PC-9 (cell line): ENCODE measurements around the gene UNC13C. TPM values are rescaled to one million over a fixed set of nuclear protein-coding genes. Genes with fewer than 3 reads are reported as not detected.

Source experiments
- BruUV-seq: library from RNA; stranded (reverse); fragments of 400-500 nt; replicated peaks from 2 replicates; lab custom pipeline; 2021; lab: Mats Ljungman, UMichigan
- CTCF ChIA-PET: fragments of 300-600 bp; sonication (Branson Sonifier 250); formaldehyde crosslinking; loops from one replicate; lab custom pipeline; 2022; ENCODE audit warnings: antibody characterized with exemption; lab: Charles Lee
- POLR2A ChIA-PET: fragments of 300-600 bp; sonication (Branson Sonifier 250); formaldehyde crosslinking; loops from one replicate; lab custom pipeline; 2022; ENCODE audit warnings: antibody characterized with exemption; ENCODE audit not compliant: unreplicated experiment; lab: Charles Lee
- DNase-seq, 2 experiments: peaks; one replicate each; pipeline versions ENCODE4 v3.0.0 to v3.0.0-alpha.2; 2015 to 2022; ENCODE audit warnings: mixed read lengths in 1 of 2
- H2AFZ ChIP-seq: fragments of 200-600 bp; sonication (generic); 2 replicates; pipeline ENCODE4 v1.8.1; 2017; ENCODE audit warnings: antibody characterized with exemption
- H3F3A ChIP-seq: fragments of 200-600 bp; sonication (generic); 2 replicates; pipeline ENCODE4 v1.8.1; 2017; ENCODE audit warnings: antibody characterized with exemption, mild to moderate bottlenecking, low read depth; ENCODE audit not compliant: insufficient read depth
- H3K27ac ChIP-seq: fragments of 200-600 bp; sonication (generic); 2 replicates; pipeline ENCODE4 v1.6.1; 2016; ENCODE audit warnings: mixed run types
- H3K27me3 ChIP-seq: fragments of 200-600 bp; sonication (generic); 2 replicates; pipeline ENCODE4 v1.6.1; 2016; ENCODE audit warnings: low read depth, mixed run types; ENCODE audit not compliant: insufficient read depth
- H3K36me3 ChIP-seq: fragments of 200-600 bp; sonication (generic); 2 replicates; pipeline ENCODE4 v1.6.1; 2016; ENCODE audit warnings: low read depth, mixed run types
- H3K4me1 ChIP-seq: fragments of 200-600 bp; sonication (generic); replicated peaks from 2 replicates; pipeline ENCODE4 v1.6.1; 2016; ENCODE audit warnings: mixed run types; ENCODE audit not compliant: insufficient read depth
- H3K4me2 ChIP-seq: fragments of 200-600 bp; sonication (generic); 2 replicates; pipeline ENCODE4 v1.6.1; 2017; ENCODE audit warnings: mixed run types
- H3K4me3 ChIP-seq: fragments of 200-600 bp; sonication (generic); 2 replicates; pipeline ENCODE4 v1.6.1; 2016; ENCODE audit warnings: mixed run types
- H3K79me2 ChIP-seq: fragments of 200-600 bp; sonication (generic); 2 replicates; pipeline ENCODE4 v1.6.1; 2017; ENCODE audit warnings: low read depth, mixed run types
- H3K9me2 ChIP-seq: fragments of 200-600 bp; sonication (generic); 2 replicates; pipeline ENCODE4 v1.8.1; 2017; ENCODE audit warnings: mild to moderate bottlenecking; ENCODE audit not compliant: insufficient read depth
- H3K9me3 ChIP-seq: fragments of 200-600 bp; sonication (generic); 2 replicates; pipeline ENCODE4 v1.8.1; 2016; ENCODE audit warnings: low read depth; ENCODE audit not compliant: insufficient read depth
- H4K20me1 ChIP-seq: fragments of 200-600 bp; sonication (generic); 2 replicates; pipeline ENCODE4 v1.8.1; 2017; ENCODE audit not compliant: insufficient read depth
- CTCF ChIP-seq: fragments of 200-600 bp; sonication (generic); conservative IDR thresholded peaks from 2 replicates; pipeline ENCODE4 v1.6.1; 2017; ENCODE audit warnings: mixed run types, antibody characterized with exemption, mild to moderate bottlenecking, moderate library complexity
- EZH2 ChIP-seq: fragments of 200-600 bp; sonication (generic); IDR thresholded peaks from 2 replicates; pipeline ENCODE4 v1.8.0; 2017; ENCODE audit warnings: antibody characterized with exemption, low read depth
- intact Hi-C: fragments of 100-400 bp; cut with micrococcal nuclease; formaldehyde crosslinking; loops from one replicate; pipeline ENCODE4 v1.10.0; 2022; ENCODE audit not compliant: unreplicated experiment
- total RNA-seq: library from RNA; stranded (reverse); gene quantifications from 2 replicates; pipeline ENCODE4 v1.2.3, GENCODE V29; 2021

The UNC13C gene
- total RNA-seq, 1 experiment from 2014 or later = not detected

GRCh38 chr15:54120949-54121463, 142.8 kb downstream of the UNC13C start:
- no TSS peak for BruUV-seq
- Histone ChIP-seq H3K9me2 (no peaks in the 10 kb centered on the region), H3K4me2 (no peak overlapping the region), H3K36me3 (no peaks in the 10 kb centered on the region), H3K79me2 (no peaks in the 10 kb centered on the region), H4K20me1 (no peaks in the 10 kb centered on the region), H3K9me3 (no peaks in the 10 kb centered on the region), H3K4me1 (no peaks in the 10 kb centered on the region), H3K4me3 (no peak overlapping the region), H2AFZ (no peak overlapping the region), H3F3A (no peaks in the 10 kb centered on the region), H3K27me3 (no peaks in the 10 kb centered on the region), H3K27ac (no peak overlapping the region)
- CTCF ChIA-PET = no interaction called here
- intact Hi-C loops = no loop called here
- POLR2A ChIA-PET = no interaction called here
- no peak for TF ChIP-seq CTCF
- TF ChIP-seq EZH2 = no peak
- DNase-seq = no peak

- no peak for DNase-seq
- no peak overlapping the region for H3K27ac ChIP-seq
- BruUV-seq = no TSS peak
- H3K36me3 ChIP-seq = no peaks in the 10 kb centered on the region
- H3K9me3 ChIP-seq = no peaks in the 10 kb centered on the region
- no peak overlapping the region for H2AFZ ChIP-seq
- no peaks in the 10 kb centered on the region for H4K20me1 ChIP-seq
- TF ChIP-seq EZH2 (no peak), CTCF (no peak)
- CTCF ChIA-PET = no interaction called here
- H3K9me2 ChIP-seq = no peaks in the 10 kb centered on the region
- H3F3A ChIP-seq = no peaks in the 10 kb centered on the region
- H3K79me2 ChIP-seq = no peaks in the 10 kb centered on the region
- H3K4me3 ChIP-seq = no peak overlapping the region
- POLR2A ChIA-PET = no interaction called here
- H3K4me1 ChIP-seq = no peaks in the 10 kb centered on the region
- intact Hi-C loops = no loop called here
- H3K27me3 ChIP-seq = no peaks in the 10 kb centered on the region
- no peak overlapping the region for H3K4me2 ChIP-seq
These were observed 149.3 kb downstream of the UNC13C start for GRCh38 chr15:54127574-54127973.

- no peaks in the 10 kb centered on the region for H4K20me1 ChIP-seq
- H3K9me2 ChIP-seq = no peaks in the 10 kb centered on the region
- CTCF ChIA-PET = no interaction called here
- H3F3A ChIP-seq = no peaks in the 10 kb centered on the region
- H3K79me2 ChIP-seq = no peaks in the 10 kb centered on the region
- H3K4me1 ChIP-seq = no peaks in the 10 kb centered on the region
- no peaks in the 10 kb centered on the region for H3K27me3 ChIP-seq
- no peak overlapping the region for H2AFZ ChIP-seq
- DNase-seq = no peak
- no TSS peak for BruUV-seq
- no peak overlapping the region for H3K4me3 ChIP-seq
- no peak for TF ChIP-seq CTCF
- no peak for TF ChIP-seq EZH2
- no peak overlapping the region for H3K27ac ChIP-seq
- intact Hi-C loops = no loop called here
- H3K4me2 ChIP-seq = no peak overlapping the region
- H3K9me3 ChIP-seq = no peaks in the 10 kb centered on the region
- no peaks in the 10 kb centered on the region for H3K36me3 ChIP-seq
- POLR2A ChIA-PET = no interaction called here
These were observed 153.2 kb downstream of the UNC13C start for GRCh38 chr15:54131410-54131809.
